Activated CD4-positive, alpha-beta T cell treated with anti-CD3 and anti-CD28 coated beads, Interleukin-2, Interleukin-6, amounts not matched to agents 100 ng/mL and 50 ng/mL, durations not matched to agents 16 hours and 8 hours (primary cell): ENCODE results near the gene CCDC85A.

Source experiments
- DNase-seq: peaks from one replicate; pipeline ENCODE4 v3.0.0-alpha.2; 2020

Gene CCDC85A

DNA sequence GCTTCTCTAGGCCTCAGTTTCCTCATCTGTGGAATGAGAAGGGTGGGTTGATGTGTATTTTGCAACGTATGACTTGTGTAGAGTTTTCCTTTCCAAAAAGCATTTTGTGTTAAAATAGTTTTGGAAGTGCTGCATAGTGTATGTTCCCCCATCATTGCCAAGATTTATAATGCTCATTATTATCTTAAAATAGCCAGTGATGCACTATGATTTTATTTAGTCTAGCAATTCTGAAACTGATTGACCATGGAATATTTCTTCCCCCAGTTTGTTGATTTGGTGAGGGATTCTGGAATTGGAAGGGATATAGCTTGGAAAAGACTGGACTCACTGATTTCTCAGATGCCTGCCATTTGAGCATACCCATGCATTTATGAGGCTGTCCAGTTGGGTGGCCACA, 130.6 kb downstream of the CCDC85A start:
- DNase-seq: no peak

DNA sequence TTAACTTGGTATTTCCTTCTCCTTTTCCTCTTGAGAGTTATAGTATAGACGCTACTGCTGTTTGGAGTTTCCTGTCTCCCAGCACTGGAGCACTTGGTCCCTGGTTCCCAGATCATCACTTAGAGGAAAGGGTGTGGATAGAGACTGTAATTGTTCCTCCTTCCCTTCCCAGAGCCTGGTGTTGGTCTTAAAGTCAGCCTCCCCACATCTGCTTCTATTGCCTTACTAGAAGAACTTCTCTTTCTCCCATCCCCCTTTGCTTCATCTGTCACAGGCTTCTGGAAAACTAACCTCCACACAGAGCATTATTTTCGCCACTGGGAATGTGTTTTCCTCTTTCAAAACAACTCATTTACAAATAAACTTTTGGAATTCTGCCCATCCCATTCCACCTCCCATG, 131.0 kb downstream of the CCDC85A start:
- DNase-seq: no peak

DNA sequence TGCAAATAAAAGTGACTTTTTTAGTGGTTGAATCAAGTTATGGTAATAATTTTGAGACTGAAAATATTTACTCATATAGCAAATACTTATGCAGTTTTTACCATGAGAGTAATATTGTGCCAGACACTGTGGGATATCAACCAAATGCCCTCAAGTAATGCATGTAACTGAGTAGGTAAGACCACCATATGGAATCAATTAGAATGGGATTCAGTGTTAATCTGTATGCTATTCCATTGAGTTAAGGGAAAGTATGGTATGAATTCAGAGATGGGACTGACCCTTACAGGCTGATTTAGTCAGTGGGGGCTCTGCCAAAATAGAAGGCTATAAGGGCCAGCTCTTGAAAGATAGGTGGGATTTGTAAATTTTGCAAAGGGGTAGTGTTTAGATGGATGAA, 131.6 kb downstream of the CCDC85A start:
- no peak for DNase-seq

DNA sequence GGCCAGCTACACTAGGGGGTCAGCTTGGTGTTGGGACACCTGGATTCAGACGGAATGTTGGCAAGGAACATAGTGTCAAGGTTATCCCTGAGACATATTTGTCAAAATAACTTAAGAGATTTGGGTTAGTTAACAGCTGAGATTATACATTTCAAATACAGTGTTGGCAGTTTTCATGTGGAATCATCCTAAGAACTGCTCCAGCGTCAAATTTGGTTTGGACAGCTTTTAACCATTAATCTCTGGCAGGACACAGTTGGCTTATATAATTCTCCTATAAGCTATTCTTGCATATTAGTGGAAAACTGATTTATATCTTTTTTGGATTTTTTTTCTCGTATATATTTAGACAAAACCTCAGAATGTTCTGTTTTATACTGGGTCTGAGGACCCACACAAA, 132.2 kb downstream of the CCDC85A start:
- DNase-seq: no peak

DNA sequence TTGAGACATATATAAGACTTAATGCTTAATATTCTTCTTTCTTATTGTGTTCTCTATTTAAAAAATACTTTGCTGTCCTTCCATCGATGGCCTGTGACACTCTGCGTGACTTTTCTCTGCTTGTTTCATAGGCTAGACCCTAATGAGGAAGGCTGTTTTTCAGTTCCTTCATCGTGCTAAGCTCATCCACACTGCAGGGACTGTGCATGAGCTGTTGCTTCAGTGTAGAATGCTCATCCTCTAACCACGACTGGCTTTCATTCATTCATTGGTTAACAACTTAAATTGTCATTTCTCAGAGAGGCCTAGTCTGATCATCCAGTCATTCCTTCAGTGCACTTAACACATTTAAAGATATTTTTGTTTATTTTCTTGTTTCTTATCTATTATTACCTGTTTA, 134.4 kb downstream of the CCDC85A start:
- DNase-seq: no peak

DNA sequence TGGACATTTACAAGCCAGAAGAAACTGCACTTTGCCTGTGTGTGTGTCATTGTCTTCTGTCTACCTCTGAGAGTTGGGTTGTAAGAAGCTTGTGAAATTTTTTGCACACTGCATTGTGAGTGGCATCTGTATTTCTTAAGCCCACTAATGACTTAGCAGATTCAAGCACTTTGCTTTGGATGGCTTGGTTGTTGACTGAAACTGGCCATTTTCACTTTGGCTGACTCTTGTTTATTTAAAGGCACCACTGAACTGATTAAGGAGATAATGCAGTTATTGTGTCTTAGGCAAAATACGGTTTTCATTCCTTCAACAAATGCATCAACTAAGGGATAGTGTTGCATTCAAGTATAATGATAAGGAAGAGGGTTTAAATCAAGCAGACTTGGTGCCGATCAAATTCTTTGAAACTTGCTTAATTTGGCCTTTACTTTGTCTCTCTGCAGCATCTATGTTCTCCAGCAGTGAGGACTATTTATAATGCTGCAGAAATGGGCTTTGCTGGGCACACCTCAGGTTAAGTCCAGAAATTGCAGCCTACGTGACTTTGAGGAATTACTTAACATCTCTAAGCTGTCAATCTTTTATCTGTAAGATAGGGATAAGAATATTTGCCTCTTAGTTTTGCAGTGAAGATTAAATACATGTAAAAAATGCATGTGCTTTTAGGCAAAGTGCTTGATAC, 142.0 kb downstream of the CCDC85A start:
- DNase-seq: no peak

DNA sequence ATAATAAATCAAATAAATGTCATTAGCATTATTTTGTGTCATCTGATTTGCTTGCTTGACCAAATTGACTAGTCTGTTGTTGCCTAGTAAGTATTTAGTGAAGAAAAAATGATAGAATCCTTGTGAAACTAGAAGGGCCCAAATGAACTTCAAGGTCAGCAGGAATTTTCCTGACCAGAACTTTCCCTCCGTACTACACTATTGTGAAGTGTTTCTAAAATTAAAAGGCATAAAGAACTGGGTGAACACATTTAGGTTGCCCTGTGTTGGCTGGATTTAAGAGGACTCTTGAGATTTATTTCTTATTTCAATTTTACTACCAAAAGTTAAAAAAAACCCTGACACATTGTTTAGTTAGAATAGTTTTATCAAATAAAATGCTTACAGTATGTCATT, 142.6 kb downstream of the CCDC85A start:
- DNase-seq: no peak

DNA sequence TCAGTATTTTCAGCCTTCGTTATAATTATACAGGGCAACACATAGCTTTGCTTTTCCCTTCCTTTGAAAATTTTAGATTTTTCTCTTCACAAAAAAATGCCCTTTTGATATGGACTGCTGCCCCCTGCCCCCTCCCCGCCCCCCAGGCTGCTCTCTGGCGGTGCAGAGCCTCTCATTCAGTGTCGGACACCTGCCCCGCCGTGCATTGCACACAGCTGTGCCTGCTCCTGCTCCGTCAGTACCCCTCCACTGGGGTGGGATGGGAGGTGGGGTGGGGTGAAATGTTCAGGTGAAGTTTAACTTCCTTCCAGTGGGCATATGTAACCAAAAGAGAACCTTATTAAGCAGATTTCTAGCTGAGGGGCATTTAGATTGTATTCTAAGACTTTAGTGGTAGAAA, 148.0 kb downstream of the CCDC85A start:
- DNase-seq: no peak

DNA sequence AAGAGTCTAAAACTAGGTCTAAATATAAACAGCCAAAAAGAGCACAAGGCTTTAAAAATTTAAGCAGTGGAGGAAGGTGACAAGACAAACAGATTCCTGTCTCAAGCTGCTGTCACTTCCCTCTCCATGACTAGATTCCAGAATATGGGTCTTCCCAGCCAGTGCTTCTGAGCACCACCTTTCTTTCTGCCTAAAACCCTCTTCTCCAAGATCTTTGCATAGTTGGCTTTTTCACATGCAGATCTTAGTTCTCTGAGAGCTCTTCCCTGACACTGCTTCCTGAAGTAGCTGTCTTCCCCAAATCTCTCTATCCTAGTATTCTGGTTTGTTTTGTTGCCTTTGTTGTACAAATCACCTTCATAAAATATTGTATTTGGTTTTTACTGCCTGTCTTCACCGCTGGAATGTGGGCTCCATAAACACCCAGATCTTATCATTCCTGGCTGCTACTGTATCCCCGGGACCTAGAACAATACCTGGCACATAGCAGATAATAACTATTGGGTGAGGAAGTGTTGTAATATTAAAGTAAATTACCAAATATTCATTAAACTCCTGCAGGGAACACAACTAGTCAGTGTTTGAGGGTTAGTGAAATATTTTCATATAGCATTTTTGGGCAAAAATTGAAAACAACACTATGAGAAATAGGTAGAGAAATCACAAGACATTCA, 150.2 kb downstream of the CCDC85A start:
- no peak for DNase-seq

DNA sequence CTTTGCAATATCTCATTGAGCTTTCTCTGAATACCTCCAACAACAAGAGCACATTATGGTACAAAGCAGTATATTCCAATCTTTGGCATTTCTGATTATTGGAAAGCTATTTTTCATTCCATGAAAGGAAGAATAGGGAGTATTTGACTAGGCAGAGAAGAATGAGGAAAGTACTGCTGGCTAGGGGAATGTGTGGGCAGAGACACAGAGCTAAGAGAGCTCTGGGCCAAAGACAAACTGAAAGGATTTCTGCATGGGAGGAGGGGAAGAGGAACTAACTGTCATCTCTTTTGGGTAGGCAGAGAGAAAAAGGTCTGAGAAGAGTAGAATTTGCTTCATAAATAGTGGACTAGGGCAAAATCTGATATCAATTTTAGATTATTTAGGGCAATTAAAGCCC, 150.8 kb downstream of the CCDC85A start:
- no peak for DNase-seq

DNA sequence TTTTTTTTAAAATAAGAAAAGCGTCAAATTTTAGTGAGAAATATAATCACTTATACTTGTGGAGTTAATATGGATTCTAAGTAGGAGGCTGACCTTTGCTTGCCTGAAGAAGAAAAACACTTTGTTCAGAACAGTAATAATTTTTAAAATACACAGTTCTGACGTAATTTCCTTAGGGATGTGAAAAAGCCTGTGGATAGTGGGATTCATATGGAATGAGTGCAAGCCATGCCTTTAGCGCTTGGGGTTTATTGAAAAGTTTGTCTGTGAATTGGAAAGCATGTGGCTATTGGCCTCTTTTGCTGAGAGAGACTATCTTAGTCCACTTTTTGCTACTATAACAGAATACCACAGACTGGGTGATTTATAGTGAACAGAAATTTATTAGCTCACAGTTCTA, 151.3 kb downstream of the CCDC85A start:
- DNase-seq: no peak

DNA sequence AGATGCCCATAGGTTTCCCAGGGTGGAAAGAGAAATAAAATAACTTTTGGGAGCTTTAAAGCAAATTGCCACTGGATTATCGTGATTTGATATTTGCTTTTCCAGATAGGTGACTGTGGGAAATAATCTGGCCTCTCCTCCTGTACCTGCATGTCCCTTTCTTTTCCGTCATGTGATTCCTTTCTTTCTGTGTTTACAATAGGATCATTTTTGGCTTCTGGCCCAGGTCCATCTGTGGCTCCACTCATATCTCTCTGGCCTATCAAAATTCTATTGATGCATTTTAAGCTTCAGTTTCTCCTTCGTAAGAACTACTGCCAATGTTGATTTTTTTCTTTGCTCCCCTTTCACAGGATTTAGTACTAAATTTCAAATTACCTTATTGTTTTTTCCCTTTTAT, 153.6 kb downstream of the CCDC85A start:
- DNase-seq: no peak

DNA sequence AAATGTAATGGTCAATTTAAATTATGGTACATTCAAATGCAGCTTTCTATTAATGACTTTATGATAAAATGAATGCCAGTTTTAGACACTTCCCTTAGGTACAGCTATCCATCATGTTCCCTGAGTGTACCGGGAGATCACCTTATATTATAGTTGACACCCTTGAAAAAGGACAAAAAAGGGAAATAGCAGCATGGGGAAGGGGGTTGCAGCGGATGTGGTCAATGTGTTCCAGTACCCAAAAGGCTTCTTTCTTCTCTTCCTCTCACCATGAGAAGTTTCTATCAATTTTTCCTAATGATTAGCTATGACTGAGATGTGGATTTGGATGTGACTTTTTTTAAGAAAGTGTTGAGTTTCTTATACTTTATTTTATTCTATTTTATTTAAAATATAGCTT, 154.4 kb downstream of the CCDC85A start:
- no peak for DNase-seq

DNA sequence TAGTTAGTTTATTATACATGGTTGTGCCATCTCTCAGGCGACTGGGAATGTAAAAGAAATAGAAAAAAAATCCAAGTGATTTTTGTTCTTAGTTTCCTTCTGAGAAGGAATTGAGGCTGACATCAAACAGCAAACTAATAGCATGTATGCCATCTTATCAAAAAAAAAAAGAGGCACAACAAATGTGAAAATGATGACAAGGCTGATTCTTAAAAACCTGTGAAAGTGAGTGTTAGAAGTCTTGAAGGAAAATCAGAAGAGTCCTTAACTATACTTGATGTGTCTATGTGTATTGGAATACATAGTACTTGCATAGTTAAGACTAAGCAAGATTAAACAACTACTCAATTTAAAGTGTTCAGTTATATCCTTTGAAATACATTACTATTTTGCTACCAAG, 161.0 kb downstream of the CCDC85A start:
- no peak for DNase-seq

DNA sequence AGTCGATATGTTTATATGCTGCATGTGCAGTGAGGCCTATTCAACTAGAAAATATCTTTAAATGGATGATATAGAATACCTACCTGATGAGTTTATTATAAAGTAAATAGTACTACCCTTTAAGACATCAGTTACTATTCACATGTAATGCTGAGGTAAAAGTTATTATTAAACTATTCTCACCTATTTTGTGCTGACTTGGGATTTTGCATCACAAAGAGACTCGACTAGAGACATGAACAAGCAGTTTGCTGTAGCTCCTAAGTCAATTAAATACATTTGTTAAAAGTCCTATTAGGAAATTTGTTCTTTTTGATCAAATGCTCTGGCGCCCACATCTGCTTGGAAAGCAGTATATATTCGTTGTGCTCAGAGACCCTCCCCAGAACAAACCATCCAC, 164.1 kb downstream of the CCDC85A start:
- no peak for DNase-seq

DNA sequence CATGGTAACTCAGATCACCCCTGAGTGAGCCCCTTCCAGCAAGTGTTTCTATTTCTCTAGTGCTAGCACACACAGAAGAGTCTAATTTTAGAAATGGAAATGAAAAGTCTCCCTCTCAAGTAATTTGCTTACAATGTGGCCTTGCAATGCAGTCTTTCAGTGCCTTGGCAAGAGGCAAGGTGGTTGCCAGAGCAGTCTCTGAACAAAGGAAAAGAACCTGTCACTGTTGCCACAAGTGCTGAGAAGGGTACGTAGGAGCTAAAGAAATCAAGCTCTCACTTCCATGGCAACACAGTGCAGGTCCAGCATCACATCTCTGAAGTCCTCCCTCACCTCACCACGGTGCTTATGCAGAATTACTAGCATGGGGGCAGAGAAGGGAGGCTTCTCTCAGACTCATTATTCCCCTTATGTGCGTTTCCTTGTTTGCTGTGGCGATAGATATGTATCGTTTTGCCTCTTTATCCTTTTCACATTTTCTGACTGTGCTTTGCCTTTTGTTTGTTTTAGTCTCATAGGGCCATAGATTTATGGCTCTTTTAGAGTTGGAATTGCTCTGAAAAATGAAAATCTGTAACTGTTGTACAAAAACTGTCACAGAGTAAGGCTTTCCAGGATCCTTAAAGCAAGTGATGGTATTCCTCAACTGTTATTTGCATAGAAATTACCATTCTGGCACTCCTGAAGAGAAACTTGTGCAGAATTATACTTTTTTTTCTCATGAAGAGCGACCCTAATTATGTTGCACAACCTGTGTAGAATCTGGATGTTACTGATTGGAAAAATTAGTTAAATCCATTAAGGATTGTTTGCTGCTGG, 164.8 kb downstream of the CCDC85A start:
- no peak for DNase-seq

DNA sequence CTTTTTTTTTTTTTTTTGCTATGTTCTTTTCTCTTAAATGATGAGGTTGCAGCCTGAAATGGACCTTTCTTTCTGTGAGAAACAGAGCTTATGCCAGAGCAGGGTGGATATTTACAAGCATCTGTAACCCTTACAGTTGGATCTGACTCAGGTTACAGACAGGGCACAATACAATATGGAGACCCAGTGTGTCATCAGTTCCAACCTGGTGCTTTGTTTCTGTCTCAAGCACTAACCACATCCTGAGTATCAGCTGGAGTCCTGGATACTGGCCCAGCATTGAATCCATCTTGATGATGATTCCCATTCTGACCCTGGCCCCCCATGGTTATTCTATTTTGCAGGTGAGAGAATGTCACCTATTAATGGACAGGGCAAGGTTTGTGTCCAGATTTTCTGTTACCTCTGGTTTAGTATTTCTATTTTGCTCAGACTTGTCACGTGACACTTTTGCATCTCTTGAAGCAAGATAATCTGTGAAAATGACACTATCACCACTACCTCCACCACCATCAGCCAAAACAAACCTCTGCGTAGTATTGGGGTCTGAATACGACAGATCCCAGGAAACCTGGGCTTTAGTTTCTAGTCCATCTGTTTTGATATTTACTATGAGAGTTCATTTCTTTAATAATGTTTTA, 174.0 kb downstream of the CCDC85A start:
- no peak for DNase-seq

DNA sequence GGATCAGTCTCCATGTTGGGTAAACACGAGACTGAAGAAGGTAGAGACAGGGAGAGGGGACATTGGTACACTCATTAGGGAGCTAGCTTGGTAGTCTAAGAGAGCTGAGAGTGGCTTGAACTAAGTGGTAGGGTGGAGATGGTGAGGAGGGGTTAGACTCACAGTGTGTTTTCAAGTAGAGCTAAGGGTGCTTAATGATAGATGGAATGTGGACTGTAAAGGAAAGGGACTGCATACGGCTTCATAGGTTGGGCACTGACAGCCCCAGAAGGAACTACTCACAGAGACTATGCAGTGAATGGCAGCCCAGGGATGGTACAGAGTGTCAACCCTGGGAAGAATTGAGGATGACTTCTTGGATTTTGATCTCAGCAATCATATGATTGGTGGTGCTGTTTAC, 178.1 kb downstream of the CCDC85A start:
- no peak for DNase-seq

DNA sequence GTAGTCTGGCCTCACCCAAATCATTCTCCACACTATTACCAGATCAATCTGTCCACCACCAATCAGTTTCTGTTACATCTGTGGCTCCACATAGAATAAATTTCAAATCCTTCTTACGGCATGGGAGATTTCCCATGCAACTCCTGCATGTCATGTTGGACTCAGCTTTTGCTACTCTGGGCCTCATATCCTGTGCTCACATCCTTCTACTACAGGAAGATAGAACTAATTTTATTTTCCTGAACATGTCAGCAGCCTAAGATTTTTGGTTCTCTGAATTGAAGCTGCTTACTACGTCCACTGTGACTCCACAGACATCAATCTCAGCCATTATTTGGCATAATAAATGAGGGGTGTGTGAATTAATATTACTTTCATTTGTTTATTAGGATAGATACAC, 181.1 kb downstream of the CCDC85A start:
- no peak for DNase-seq

DNA sequence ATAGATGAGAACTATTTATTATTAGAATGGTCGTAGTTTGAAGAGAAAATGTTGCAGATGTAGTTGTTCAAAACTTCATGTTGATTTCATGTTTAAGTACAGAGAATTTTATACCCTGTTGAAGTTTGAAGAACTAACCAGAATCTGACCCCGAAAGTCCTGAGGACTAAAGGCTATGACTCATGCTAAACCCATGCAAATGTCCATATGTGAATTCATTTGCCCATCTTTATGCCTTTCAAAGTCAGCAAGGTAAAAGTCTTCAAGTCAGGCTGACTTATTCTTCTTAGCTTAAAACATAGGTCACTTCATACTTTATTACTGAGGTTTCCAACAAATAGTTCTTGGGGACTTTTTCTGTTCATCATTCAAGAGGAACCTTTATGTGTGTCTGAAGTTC, 185.5 kb downstream of the CCDC85A start:
- DNase-seq: no peak

DNA sequence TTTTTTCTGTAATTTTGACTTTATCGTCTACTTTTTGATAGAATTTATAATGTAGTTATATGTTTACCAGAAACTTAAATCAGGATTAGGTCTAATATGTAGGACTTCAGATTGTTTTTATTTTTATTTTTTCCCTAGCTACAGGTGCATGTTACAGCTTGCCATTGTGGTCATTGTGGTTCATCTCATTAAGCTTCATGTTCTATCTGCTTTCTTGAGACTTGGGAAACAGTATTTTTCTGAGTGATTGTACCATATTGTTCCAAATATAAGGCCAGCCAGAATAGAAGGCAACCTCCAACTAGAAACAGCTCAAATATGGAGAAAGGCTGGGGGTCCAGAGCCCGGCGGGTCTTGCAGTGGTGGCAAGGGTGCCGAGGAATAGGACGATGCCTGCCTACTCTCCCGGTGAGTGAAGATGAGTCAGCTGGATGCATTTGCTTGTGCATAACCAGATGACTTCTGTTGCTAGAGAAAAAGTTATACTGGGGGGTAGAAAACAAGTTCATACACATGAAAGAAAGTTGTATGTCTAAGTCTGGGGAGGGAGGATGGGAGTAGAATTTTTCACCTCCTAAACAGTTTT, 188.4 kb downstream of the CCDC85A start:
- no peak for DNase-seq

DNA sequence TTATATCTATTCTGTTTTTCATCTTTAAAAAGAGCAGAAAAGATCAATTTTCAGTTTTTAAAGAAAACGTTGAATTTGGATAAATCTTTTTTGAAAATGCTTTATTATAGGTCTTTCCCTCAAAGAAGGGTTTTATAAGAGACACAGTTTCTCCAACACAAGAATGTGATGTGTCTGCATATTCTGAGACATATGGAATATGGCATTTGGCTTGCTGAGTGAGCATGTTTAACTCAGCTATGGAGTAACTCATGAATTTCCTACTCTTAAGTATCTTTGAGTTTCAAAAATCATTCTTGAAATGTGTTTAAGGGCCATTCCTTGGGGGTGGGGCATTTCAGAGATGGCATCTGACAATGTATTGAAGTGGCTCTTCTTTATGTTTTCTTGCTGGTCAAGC, 191.5 kb downstream of the CCDC85A start:
- no peak for DNase-seq
